Smooth muscle cell (in vitro differentiated cells): ENCODE data around the gene KMT2C. TPM values are rescaled to one million over a fixed set of nuclear protein-coding genes. Genes with fewer than 3 reads are reported as not detected.
A peak's percentile ranks its signal among the peaks of the same experiment; 100 is the strongest.

Experiments
- DNase-seq: peaks from one replicate; lab custom pipeline; 2025; ENCODE audit not compliant: unreplicated experiment; lab: John Stamatoyannopoulos, UW
- H2AFZ ChIP-seq: fragments of 200-600 bp; sonication (generic); 2 replicates; pipeline ENCODE4 v1.6.0; 2016; ENCODE audit warnings: antibody characterized with exemption, low read depth, mild to moderate bottlenecking
- H3F3A ChIP-seq: fragments of 200-600 bp; sonication (generic); 2 replicates; pipeline ENCODE4 v1.6.0; 2017; ENCODE audit warnings: antibody characterized with exemption, low read depth
- H3K27ac ChIP-seq: fragments of 200-600 bp; sonication (generic); 2 replicates; pipeline ENCODE4 v1.5.1; 2016; ENCODE audit warnings: low read depth, mild to moderate bottlenecking
- H3K27me3 ChIP-seq: fragments of 200-600 bp; sonication (generic); 2 replicates; pipeline ENCODE4 v1.6.1; 2016; ENCODE audit warnings: low read depth, mild to moderate bottlenecking
- H3K36me3 ChIP-seq: fragments of 200-600 bp; sonication (generic); 2 replicates; pipeline ENCODE4 v1.5.1; 2016; ENCODE audit warnings: low read depth
- H3K4me1 ChIP-seq: fragments of 200-600 bp; sonication (generic); 2 replicates; pipeline ENCODE4 v1.5.1; 2016; ENCODE audit warnings: low read depth
- H3K4me2 ChIP-seq: fragments of 200-600 bp; sonication (generic); 2 replicates; pipeline ENCODE4 v1.6.0; 2016; ENCODE audit warnings: mild to moderate bottlenecking
- H3K4me3 ChIP-seq: fragments of 200-600 bp; sonication (generic); 2 replicates; pipeline ENCODE4 v1.5.1; 2016; ENCODE audit warnings: mild to moderate bottlenecking
- H3K79me2 ChIP-seq: fragments of 200-600 bp; sonication (generic); 2 replicates; pipeline ENCODE4 v1.6.0; 2016; ENCODE audit warnings: low read depth, mild to moderate bottlenecking
- H3K9ac ChIP-seq: fragments of 200-600 bp; sonication (generic); 2 replicates; pipeline ENCODE4 v1.6.0; 2016; ENCODE audit warnings: low read depth
- H3K9me3 ChIP-seq: fragments of 200-600 bp; sonication (generic); replicated peaks from 2 replicates; pipeline ENCODE4 v1.5.1; 2016; ENCODE audit warnings: low read depth
- H4K20me1 ChIP-seq: fragments of 200-600 bp; sonication (generic); 2 replicates; pipeline ENCODE4 v1.6.0; 2016; ENCODE audit warnings: low read depth
- WGBS: methylation state at CpG from one replicate; pipeline ENCODE4 v1.1.7; 2016; ENCODE audit warnings: low lambda C conversion rate; 5-methylcytosine and 5-hydroxymethylcytosine counted together
- polyA plus RNA-seq: library from polyadenylated mRNA; unstranded; fragments of >200 nt; fragmentation: Nextera tagmentation; extraction: Ambion mirVana; gene quantifications from 2 replicates; pipeline ENCODE4 v1.2.1, GENCODE V29; 2016
- total RNA-seq: library from RNA; depleted of rRNA; stranded (reverse); fragments of >200 nt; gene quantifications from 2 replicates; pipeline ENCODE4 v1.2.3, GENCODE V29; 2014
- TF ChIP-seq, protein P1 (sequence below): fragments of 200-600 bp; sonication (generic); IDR thresholded peaks from 2 replicates; pipeline ENCODE4 v1.5.1; 2017; ENCODE audit warnings: borderline replicate concordance, mild to moderate bottlenecking, antibody characterized with exemption; ENCODE audit not compliant: insufficient read depth, poor library complexity, severe bottlenecking

The KMT2C gene
- total and polyA plus RNA-seq, 2 experiments from 2014 or later, result 10.1 to 36.7 TPM

DNA sequence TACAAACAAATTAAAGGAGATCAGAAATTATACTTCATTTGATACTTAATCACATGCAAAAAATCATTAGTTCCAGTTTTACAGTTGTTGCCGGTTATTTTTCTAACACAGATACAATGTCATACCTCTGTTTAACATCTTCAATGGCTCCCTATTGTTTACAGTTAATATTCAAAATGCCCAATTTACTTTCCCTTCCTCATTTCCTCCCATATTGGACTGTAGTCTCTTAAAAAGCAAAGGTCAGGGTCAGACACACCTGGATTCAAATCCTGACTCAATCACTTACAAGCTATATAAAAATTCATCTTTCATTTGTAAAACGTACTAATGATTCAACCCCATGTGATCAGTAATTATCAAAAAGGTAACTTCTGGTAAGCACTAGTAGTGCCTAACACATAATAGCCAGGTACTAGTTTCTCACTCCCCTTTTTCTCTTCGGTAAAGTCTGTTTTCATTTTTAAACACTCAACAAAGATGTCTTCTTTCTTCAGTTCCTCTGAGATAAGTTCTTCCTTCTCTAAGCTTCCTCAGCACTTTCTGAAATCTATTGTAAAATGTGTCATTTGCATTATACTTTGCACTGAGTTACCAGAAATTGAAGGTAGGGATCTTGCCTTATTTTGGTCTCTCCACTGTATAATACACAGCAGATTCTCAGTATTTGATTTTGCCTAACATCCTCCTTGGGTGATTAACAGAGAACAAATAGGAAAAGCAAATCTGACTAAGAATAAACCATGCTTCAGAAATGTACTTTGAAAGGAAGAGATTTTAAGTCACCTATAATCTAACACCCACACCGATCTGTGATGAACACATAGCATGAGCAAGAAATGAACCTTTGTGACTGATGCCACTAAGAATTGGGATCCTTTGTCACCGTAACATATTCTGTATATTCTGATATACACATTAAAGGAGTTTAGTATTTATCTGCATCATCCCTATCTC, 16.1 kb downstream of the KMT2C start:
- Histone ChIP-seq H3F3A (peaks cover 7% of the 10 kb centered on the region), H3K4me1 (no peaks in the 10 kb centered on the region), H2AFZ (no peak overlapping the region), H3K9me3 (peaks cover 4% of the 10 kb centered on the region), H3K4me2 (no peak overlapping the region), H3K27me3 (no peaks in the 10 kb centered on the region), H3K79me2 (peaks cover 100% of the 10 kb centered on the region), H3K4me3 (no peak overlapping the region), H3K36me3 (peaks cover 4% of the 10 kb centered on the region), H3K27ac (no peak overlapping the region), H4K20me1 (peaks cover 93% of the 10 kb centered on the region), H3K9ac (no peak overlapping the region)
- TF ChIP-seq, protein P1, sequence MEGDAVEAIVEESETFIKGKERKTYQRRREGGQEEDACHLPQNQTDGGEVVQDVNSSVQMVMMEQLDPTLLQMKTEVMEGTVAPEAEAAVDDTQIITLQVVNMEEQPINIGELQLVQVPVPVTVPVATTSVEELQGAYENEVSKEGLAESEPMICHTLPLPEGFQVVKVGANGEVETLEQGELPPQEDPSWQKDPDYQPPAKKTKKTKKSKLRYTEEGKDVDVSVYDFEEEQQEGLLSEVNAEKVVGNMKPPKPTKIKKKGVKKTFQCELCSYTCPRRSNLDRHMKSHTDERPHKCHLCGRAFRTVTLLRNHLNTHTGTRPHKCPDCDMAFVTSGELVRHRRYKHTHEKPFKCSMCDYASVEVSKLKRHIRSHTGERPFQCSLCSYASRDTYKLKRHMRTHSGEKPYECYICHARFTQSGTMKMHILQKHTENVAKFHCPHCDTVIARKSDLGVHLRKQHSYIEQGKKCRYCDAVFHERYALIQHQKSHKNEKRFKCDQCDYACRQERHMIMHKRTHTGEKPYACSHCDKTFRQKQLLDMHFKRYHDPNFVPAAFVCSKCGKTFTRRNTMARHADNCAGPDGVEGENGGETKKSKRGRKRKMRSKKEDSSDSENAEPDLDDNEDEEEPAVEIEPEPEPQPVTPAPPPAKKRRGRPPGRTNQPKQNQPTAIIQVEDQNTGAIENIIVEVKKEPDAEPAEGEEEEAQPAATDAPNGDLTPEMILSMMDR, result no peak
- 95% methylated on average over 5 of the region's 5 CpGs for WGBS
- DNase-seq, result no peak

GRCh38 chr7:152414779-152415178, 21.0 kb downstream of the KMT2C start:
- H3K27me3 ChIP-seq, result no peaks in the 10 kb centered on the region

DNA sequence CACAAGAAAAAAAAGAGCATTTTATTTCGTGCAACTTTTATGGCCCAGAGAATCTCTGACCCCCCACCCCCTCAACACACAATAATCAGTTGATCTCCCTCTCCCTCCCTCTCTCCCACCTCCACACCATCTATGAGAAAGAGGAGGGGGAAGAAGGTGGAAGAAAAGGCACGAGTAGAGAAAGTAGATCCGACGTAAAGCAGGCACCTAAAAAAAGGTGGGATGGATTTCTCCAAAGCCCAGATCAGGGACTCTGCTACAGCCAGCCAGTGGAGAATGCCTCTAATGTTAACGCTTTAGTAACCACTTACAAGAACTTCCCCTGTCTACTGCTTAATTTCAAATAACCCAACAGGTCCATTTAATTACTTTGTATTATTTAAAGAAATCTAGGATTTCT, 24.4 kb downstream of the KMT2C start:
- Histone ChIP-seq H3K9me3 (no peaks in the 10 kb centered on the region), H3K4me3 (peak overlapping the region; percentile 27), H3K9ac (no peak overlapping the region), H3F3A (no peaks in the 10 kb centered on the region), H3K79me2 (peaks cover 100% of the 10 kb centered on the region), H3K36me3 (no peaks in the 10 kb centered on the region), H3K27ac (no peak overlapping the region), H4K20me1 (peaks cover 100% of the 10 kb centered on the region), H2AFZ (no peak overlapping the region), H3K27me3 (no peaks in the 10 kb centered on the region), H3K4me1 (peaks cover 11% of the 10 kb centered on the region), H3K4me2 (peak overlapping the region; percentile 61)
- DNase-seq, result no peak
- WGBS, result 31% methylated on average over 5 of the region's 5 CpGs
- TF ChIP-seq, protein P1, result no peak

More at GRCh38 chr7:152414779-152415178, 21.0 kb downstream of the KMT2C start:
- TF ChIP-seq, protein P1, result no peak
- Histone ChIP-seq H3K27ac (no peak overlapping the region), H3K4me1 (peaks cover 11% of the 10 kb centered on the region), H3K9ac (no peak overlapping the region), H3K9me3 (no peaks in the 10 kb centered on the region), H3K4me3 (no peak overlapping the region), H3K4me2 (no peak overlapping the region), H3F3A (peaks cover 2% of the 10 kb centered on the region), H4K20me1 (peaks cover 100% of the 10 kb centered on the region), H3K79me2 (peaks cover 100% of the 10 kb centered on the region), H3K36me3 (no peaks in the 10 kb centered on the region), H2AFZ (no peak overlapping the region)
- 93% methylated on average over 2 of the region's 2 CpGs for WGBS
- DNase-seq, result no peak
